Glutamatergic neuron (in vitro differentiated cells): ENCODE results near the gene CNTNAP2. TPM values are rescaled to one million over a fixed set of nuclear protein-coding genes. Genes with fewer than 3 reads are reported as not detected.
A peak's percentile ranks its signal among the peaks of the same experiment; 100 is the strongest.

Experiments
- DNase-seq: peaks from one replicate; pipeline ENCODE4 v3.0.0; 2022
- H3K27ac Mint-ChIP-seq: one replicate; pipeline ENCODE4 v1.8.0; 2020; ENCODE audit warnings: mild to moderate bottlenecking, mixed read lengths, inconsistent platforms; ENCODE audit not compliant: unreplicated experiment
- H3K27me3 Mint-ChIP-seq: one replicate; pipeline ENCODE4 v1.8.0; 2020; ENCODE audit warnings: mild to moderate bottlenecking, moderate library complexity, mixed read lengths, inconsistent platforms; ENCODE audit not compliant: unreplicated experiment
- H3K36me3 Mint-ChIP-seq: one replicate; pipeline ENCODE4 v1.8.0; 2020; ENCODE audit warnings: mild to moderate bottlenecking, mixed read lengths, inconsistent platforms; ENCODE audit not compliant: unreplicated experiment
- H3K4me1 Mint-ChIP-seq: one replicate; pipeline ENCODE4 v1.8.0; 2020; ENCODE audit warnings: mild to moderate bottlenecking, low read depth, mixed read lengths, inconsistent platforms; ENCODE audit not compliant: unreplicated experiment
- H3K4me3 Mint-ChIP-seq: one replicate; pipeline ENCODE4 v1.8.0; 2020; ENCODE audit warnings: mild to moderate bottlenecking, mixed read lengths, inconsistent platforms; ENCODE audit not compliant: unreplicated experiment
- H3K9me3 Mint-ChIP-seq: one replicate; pipeline ENCODE4 v1.8.0; 2020; ENCODE audit warnings: mild to moderate bottlenecking, moderate library complexity, mixed read lengths, inconsistent platforms; ENCODE audit not compliant: unreplicated experiment
- total RNA-seq: library from RNA; stranded (reverse); fragmentation: NEBNext Ultra II Directional; extraction: Animal tissue kit (Norgen Biotek cat#: 25700); gene quantifications from one replicate; pipeline ENCODE4 v1.2.1, GENCODE V29; 2021; ENCODE audit not compliant: unreplicated experiment
- TF ChIP-seq, protein P1 (sequence below): fragments of 200-600 bp; sonication (generic); IDR thresholded peaks from one replicate; pipeline ENCODE4 v1.5.0; 2021; ENCODE audit not compliant: partially characterized antibody, unreplicated experiment

CNTNAP2 gene
- total RNA-seq, 1 donor from 2014 or later: 25.8 TPM

- no peak for DNase-seq
- no peak overlapping the region for H3K4me3 Mint-ChIP-seq
- H3K27ac Mint-ChIP-seq: no peak overlapping the region
- H3K36me3 Mint-ChIP-seq: no peaks in the 10 kb centered on the region
- H3K9me3 Mint-ChIP-seq: peaks cover 5% of the 10 kb centered on the region
- H3K27me3 Mint-ChIP-seq: peaks cover 1% of the 10 kb centered on the region
- TF ChIP-seq, protein P1, sequence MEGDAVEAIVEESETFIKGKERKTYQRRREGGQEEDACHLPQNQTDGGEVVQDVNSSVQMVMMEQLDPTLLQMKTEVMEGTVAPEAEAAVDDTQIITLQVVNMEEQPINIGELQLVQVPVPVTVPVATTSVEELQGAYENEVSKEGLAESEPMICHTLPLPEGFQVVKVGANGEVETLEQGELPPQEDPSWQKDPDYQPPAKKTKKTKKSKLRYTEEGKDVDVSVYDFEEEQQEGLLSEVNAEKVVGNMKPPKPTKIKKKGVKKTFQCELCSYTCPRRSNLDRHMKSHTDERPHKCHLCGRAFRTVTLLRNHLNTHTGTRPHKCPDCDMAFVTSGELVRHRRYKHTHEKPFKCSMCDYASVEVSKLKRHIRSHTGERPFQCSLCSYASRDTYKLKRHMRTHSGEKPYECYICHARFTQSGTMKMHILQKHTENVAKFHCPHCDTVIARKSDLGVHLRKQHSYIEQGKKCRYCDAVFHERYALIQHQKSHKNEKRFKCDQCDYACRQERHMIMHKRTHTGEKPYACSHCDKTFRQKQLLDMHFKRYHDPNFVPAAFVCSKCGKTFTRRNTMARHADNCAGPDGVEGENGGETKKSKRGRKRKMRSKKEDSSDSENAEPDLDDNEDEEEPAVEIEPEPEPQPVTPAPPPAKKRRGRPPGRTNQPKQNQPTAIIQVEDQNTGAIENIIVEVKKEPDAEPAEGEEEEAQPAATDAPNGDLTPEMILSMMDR: peak; percentile 70
- H3K4me1 Mint-ChIP-seq: peaks cover 28% of the 10 kb centered on the region
Measured at GRCh38 chr7:148264933-148265557, 2148.4 kb downstream of the CNTNAP2 start.

GRCh38 chr7:148265896-148266295 is 2149.3 kb downstream of the CNTNAP2 start:
- Mint-ChIP-seq H3K27ac (no peak overlapping the region), H3K9me3 (peaks cover 3% of the 10 kb centered on the region), H3K4me1 (peaks cover 28% of the 10 kb centered on the region), H3K4me3 (no peak overlapping the region), H3K36me3 (no peaks in the 10 kb centered on the region), H3K27me3 (peaks cover 1% of the 10 kb centered on the region)
- TF ChIP-seq, protein P1: no peak
- DNase-seq: no peak

DNA sequence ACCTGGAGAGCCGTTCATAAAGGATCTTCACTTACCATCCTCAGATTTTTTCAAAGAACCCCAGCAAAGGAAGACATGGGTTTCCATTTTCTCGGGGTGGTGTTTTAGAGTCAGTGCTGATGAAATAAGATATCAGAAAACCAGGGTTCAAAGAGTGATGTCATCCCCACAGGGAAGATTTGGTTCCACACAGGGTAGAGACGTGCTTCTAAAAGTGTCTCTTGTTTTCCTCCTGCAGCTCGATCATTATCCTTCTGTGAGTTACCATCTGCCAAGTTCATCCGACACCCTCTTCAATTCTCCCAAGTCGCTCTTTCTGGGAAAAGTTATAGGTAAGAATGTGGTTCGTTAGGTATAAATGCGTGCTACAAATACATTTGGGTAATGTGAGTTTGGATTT is 2150.2 kb downstream of the CNTNAP2 start:
- Mint-ChIP-seq H3K4me1 (peaks cover 27% of the 10 kb centered on the region), H3K36me3 (no peaks in the 10 kb centered on the region), H3K27me3 (peaks cover 1% of the 10 kb centered on the region), H3K27ac (no peak overlapping the region), H3K9me3 (peaks cover 3% of the 10 kb centered on the region), H3K4me3 (peak overlapping the region; percentile 13)
- TF ChIP-seq, protein P1: no peak
- DNase-seq: no peak

- TF ChIP-seq, protein P1: no peak
- peaks cover 16% of the 10 kb centered on the region for H3K4me1 Mint-ChIP-seq
- H3K36me3 Mint-ChIP-seq: no peaks in the 10 kb centered on the region
- H3K27me3 Mint-ChIP-seq: peaks cover 1% of the 10 kb centered on the region
- no peak overlapping the region for H3K27ac Mint-ChIP-seq
- no peak for DNase-seq
- no peaks in the 10 kb centered on the region for H3K9me3 Mint-ChIP-seq
- no peak overlapping the region for H3K4me3 Mint-ChIP-seq
Measured at GRCh38 chr7:148270576-148270975, 2154.0 kb downstream of the CNTNAP2 start.

GRCh38 chr7:148274118-148274517 is 2157.5 kb downstream of the CNTNAP2 start:
- Mint-ChIP-seq H3K27ac (no peak overlapping the region), H3K27me3 (peaks cover under 1% of the 10 kb centered on the region), H3K9me3 (peaks cover 5% of the 10 kb centered on the region), H3K36me3 (peaks cover 7% of the 10 kb centered on the region), H3K4me3 (no peak overlapping the region), H3K4me1 (no peaks in the 10 kb centered on the region)
- no peak for DNase-seq
- TF ChIP-seq, protein P1: no peak
